ENCODE measurements around the gene RNASE13. TPM values are rescaled to one million over a fixed set of nuclear protein-coding genes. Genes with fewer than 3 reads are reported as not detected.

Gene RNASE13, protein sequence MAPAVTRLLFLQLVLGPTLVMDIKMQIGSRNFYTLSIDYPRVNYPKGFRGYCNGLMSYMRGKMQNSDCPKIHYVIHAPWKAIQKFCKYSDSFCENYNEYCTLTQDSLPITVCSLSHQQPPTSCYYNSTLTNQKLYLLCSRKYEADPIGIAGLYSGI
- under 1 TPM; 0.36 to 0.51 (median 0.38) TPM for polyA plus RNA-seq (ENCODE audit: insufficient read length in 3 of 3)

DNA sequence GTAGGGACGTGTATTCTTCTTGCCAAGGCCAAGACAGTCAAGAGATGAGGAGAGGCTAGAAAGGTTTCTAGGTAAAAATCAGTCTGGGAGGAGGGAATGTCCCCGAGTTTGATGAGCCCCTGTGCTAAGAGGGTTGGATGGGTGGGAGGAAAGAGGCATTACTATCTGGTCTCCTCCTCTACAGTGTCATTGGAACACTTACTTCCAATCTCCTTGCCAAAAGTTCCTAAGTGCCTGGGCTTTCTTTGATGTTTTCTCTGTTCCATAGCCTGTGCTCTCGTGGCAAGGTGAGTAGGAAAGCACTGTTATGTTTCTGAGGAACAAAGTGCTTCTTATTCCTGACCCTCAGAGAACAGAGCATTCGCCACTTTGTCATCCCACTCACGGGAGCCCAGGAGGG is at the start of gene RNASE13:
Gene RNASE13 (minus strand): TSS at position 101 of the 400 bp plus-strand sequence. CDS start 519 bp downstream, outside the sequence.
- DNase-seq (ENCODE audit: low read depth in 3 of 3, low spot score in 2 of 3) = no peak

GRCh38 chr14:21084396-21084795 is 49.8 kb upstream of the RNASE13 start:
- no peak for DNase-seq (ENCODE audit: low read depth in 3 of 3, low spot score in 2 of 3)

GRCh38 chr14:21083565-21084325 is 49.1 kb upstream of the RNASE13 start:
- DNase-seq (ENCODE audit: low read depth in 3 of 3, low spot score in 2 of 3) = no peak

GRCh38 chr14:21081521-21082142 is 47.0 kb upstream of the RNASE13 start:
- DNase-seq (ENCODE audit: low read depth in 3 of 3, low spot score in 2 of 3) = no peak

GRCh38 chr14:21078726-21079125 is 44.1 kb upstream of the RNASE13 start:
- DNase-seq (ENCODE audit: low read depth in 3 of 3, low spot score in 2 of 3) = no peak

DNA sequence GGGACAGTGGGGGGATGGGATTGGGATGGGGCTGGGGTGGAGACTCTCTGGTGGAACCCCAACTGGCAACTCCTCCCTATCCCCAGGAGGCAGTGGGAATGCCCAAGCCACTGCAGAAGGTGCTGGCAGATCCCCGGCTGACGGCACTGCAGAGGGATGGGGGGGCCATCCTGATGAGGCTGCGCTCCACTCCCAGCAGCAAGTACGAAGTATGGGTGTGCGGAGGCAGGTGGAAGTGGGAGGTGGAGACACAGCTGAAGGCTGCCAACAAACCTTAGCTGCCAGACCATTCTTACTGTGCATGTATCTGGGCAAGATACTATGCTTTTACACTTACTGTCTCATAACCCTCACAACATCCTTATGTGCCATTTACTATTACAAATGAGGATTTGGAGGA is 43.7 kb upstream of the RNASE13 start:
- no peak for DNase-seq (ENCODE audit: low read depth in 3 of 3, low spot score in 2 of 3)

DNA sequence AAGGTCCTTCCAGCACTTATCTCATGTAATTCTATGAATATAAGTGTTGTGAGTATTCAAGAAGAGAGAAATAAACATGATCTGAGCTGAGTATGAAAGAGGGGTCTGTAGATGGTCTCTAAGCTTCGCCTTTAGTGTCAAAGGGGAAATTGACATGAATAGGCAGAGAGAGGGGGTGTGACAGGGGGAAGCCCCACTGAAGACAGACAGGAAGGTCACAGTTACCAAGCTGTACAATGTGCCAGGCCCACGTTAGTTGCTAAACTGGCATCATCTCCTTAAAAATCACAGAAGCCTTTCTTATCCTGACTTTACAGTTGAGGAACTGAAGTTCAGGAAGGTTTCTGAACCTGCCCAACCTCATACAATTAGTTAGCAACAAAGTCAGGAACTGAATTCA is 43.1 kb upstream of the RNASE13 start:
- no peak for DNase-seq (ENCODE audit: low read depth in 3 of 3, low spot score in 2 of 3)

- no peak for DNase-seq (ENCODE audit: low read depth in 3 of 3, low spot score in 2 of 3)
Measured at GRCh38 chr14:21075719-21076437, 41.3 kb upstream of the RNASE13 start.

DNA sequence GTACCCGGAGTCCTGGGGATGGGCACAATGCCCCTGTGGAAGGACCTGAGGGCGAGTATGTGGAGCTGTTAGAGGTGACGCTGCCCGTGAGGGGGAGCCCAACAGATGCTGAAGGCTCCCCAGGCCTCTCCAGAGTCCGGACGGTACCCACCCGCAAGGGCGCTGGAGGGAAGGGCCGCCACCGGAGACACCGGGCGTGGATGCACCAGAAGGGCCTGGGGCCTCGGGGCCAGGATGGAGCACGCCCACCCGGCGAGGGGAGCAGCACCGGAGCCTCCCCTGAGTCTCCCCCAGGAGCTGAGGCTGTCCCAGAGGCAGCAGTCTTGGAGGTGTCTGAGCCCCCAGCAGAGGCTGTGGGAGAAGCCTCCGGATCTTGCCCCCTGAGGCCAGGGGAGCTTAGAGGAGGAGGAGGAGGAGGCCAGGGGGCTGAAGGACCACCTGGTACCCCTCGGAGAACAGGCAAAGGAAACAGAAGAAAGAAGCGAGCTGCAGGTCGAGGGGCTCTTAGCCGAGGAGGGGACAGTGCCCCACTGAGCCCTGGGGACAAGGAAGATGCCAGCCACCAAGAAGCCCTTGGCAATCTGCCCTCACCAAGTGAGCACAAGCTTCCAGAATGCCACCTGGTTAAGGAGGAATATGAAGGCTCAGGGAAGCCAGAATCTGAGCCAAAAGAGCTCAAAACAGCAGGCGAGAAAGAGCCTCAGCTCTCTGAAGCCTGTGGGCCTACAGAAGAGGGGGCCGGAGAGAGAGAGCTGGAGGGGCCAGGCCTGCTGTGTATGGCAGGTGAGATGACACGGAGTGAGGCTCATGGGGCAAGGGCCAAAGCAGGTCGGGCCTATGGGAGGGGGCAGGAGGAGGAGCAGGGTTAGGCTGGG is 40.0 kb upstream of the RNASE13 start:
- no peak for DNase-seq (ENCODE audit: low read depth in 3 of 3, low spot score in 2 of 3)

GRCh38 chr14:21073921-21074320 is 39.3 kb upstream of the RNASE13 start:
- DNase-seq (ENCODE audit: low read depth in 3 of 3, low spot score in 2 of 3) = no peak

DNA sequence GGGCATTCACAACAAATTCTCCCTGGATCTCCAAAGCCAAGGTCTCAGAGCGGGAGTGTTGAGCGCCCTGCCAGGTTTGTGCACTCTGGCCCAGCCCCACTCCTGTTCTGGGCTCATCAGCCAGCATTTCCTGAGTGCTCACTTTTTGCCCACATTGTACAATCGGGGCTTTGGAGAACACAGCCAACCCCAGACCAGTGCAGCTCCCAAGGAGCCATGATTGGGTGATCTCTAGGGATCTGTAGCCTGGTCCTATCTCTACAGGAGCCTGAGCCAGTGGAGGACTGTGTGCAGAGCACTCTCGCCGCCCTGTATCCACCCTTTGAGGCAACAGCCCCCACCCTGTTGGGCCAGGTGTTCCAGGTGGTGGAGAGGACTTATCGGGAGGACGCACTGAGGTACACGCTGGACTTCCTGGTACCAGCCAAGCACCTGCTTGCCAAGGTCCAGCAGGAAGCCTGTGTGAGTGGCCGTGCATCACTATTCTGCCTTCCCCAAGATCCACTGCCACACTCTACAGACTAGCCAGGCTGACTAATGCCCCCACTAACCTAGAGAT is 38.3 kb upstream of the RNASE13 start:
- DNase-seq (ENCODE audit: low read depth in 3 of 3, low spot score in 2 of 3) = no peak

GRCh38 chr14:21072031-21072473 is 37.4 kb upstream of the RNASE13 start:
- no peak for DNase-seq (ENCODE audit: low read depth in 3 of 3, low spot score in 2 of 3)

- DNase-seq (ENCODE audit: low read depth in 3 of 3, low spot score in 2 of 3) = peak in 2 of 3 donors; percentile 83 to 85
Measured at GRCh38 chr14:21071225-21072030, 36.8 kb upstream of the RNASE13 start.

- DNase-seq (ENCODE audit: low read depth in 3 of 3, low spot score in 2 of 3) = peak in 2 of 3 donors; percentile 58 to 70
Measured at GRCh38 chr14:21070610-21071224, 36.1 kb upstream of the RNASE13 start.

DNA sequence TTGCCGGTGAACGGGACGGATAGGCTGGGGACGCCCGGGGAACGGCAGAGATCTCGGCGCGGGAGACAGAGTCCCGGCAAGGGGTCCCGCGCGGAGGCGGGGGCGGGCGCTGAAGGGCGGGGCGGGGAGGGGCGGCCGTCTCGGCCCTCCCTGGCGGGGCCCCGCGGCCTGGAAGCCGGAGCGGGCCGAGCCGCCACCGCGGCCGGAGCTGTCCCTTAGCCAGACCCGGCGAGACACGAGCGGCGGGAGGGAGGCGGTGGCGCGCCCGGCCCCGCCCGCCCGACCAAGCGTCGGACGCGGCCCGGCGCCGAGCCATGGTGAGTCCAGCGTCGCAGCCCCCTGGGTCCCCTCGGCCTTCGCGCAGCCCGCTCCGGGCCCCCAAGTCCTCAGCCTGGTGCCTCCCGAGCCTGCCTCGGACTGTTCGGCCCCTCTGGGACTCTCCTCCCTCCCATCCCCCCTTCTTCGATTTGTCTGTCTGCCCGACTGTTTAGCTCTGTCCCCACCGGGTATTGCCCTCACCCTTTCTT is 35.5 kb upstream of the RNASE13 start, which contains the start of gene ARHGEF40:
Gene ARHGEF40 (plus strand): TSS at position 222 of the 527 bp plus-strand sequence. CDS start 93 bp downstream, at position 315.
- peak in 1 of 3 donors; percentile 48 for DNase-seq (ENCODE audit: low read depth in 3 of 3, low spot score in 2 of 3)

DNA sequence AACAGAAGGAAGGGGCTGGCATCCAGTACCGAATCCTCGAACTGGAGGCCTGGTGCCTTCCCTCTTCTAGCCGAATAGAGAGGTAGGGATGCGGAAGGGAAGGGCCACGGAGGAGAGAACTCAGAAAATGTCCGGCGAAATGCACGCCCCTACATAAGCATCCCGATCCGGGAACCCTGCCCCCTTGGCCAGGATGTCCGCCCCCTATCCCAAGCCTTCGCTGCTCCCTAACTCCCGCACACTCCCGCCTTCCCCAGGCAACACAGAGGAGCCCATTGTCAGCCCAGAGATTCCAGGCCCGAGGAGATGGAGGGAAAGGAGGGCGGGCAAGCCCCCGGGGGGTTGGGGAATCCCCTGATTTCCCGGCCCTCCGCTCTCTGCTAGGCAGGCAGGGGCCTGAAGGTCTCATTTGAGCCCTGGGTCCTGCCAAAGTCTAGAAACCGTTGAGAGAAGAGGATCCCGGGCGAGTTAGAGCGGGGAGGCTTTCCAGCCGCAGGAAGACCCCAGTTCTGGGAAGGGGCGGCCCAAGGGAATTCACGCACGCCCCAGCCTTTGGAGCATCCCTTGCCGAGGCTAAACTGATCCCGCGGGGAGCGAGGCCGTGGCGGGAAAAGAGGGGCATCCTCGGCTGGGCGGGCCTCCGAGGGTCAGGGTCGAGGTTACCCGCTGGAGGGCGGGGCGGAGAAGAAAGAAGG is 34.9 kb upstream of the RNASE13 start:
- DNase-seq (ENCODE audit: low read depth in 3 of 3, low spot score in 2 of 3) = peak in 2 of 3 donors; percentile 33 to 39
